A549 (cell line): ENCODE data around the gene GPBP1L1. TPM values are rescaled to one million over a fixed set of nuclear protein-coding genes. Genes with fewer than 3 reads are reported as not detected.

Source experiments
- ATAC-seq, 2 experiments: fragments of 200-7000 bp in 1 of 2; fragments of >200 bp in 1 of 2; cut with Nextera tagmentation in 1 of 2; cut with Tn5 transposase in 1 of 2; 3 replicates each; pipeline versions ENCODE4 v1.8.0 to v1.9.1; 2018 to 2020; ENCODE audit warnings: mild to moderate bottlenecking in 1 of 2, moderate library complexity in 1 of 2
- CTCF ChIA-PET: fragments of 300-600 bp; sonication (Branson Sonifier 250); formaldehyde crosslinking; extraction: SDS; loops from one replicate; lab custom pipeline; 2021; ENCODE audit warnings: antibody characterized with exemption, inconsistent platforms; lab: Yijun Ruan, JAX
- POLR2A ChIA-PET: fragments of 350-600 bp; formaldehyde crosslinking; extraction: SDS; loops from one replicate; lab custom pipeline; 2021; ENCODE audit warnings: antibody characterized with exemption, inconsistent platforms; lab: Yijun Ruan, JAX
- DNase-seq, 2 experiments: peaks; one replicate each; pipeline versions ENCODE4 v3.0.0 to v3.0.0-alpha.2; 2011 to 2016; ENCODE audit warnings: low read depth in 1 of 2, low spot score in 1 of 2
- FAIRE-seq: peaks from 2 replicates; lab custom pipeline; 2011; peaks lifted over from hg19 to GRCh38; lab: Jason Lieb, UNC
- H3K27ac ChIP-seq, 2 experiments: fragments of >200 bp; sonication (Bioruptor Twin); formaldehyde crosslinking; 3 replicates each; pipeline ENCODE4 v1.5.1; 2016 to 2017
- H3K4me1 ChIP-seq: fragments of >200 bp; sonication (Bioruptor Twin); formaldehyde crosslinking; 3 replicates; pipeline ENCODE4 v1.6.1; 2016
- H3K4me2 ChIP-seq: fragments of >200 bp; sonication (Bioruptor Twin); formaldehyde crosslinking; 3 replicates; pipeline ENCODE4 v1.6.1; 2016
- H3K4me3 ChIP-seq: fragments of >200 bp; sonication (Bioruptor Twin); formaldehyde crosslinking; 3 replicates; pipeline ENCODE4 v1.5.1; 2016
- H3K9me3 ChIP-seq: fragments of >200 bp; sonication (Bioruptor Twin); formaldehyde crosslinking; 3 replicates; pipeline ENCODE4 v1.6.1; 2016
- BHLHE40 ChIP-seq: IDR thresholded peaks from 2 replicates; pipeline ENCODE4 v1.6.1; 2012; ENCODE audit warnings: low read depth, low read length, inconsistent platforms
- CBX2 ChIP-seq: fragments of 200-600 bp; sonication (generic); IDR thresholded peaks from 2 replicates; pipeline ENCODE4 v1.6.1; 2016; ENCODE audit warnings: low read depth, mild to moderate bottlenecking, borderline replicate concordance
- CHD2 ChIP-seq: fragments of 150-350 bp; IDR thresholded peaks from 2 replicates; pipeline ENCODE4 v1.6.1; 2014; ENCODE audit warnings: low read length; ENCODE audit not compliant: partially characterized antibody
- EHF ChIP-seq: fragments of 250-450 bp; sonication (Bioruptor Pico); IDR thresholded peaks from 2 replicates; pipeline ENCODE4 v1.5.0; 2020; ENCODE audit warnings: mild to moderate bottlenecking
- EHMT2 ChIP-seq: fragments of 200-600 bp; sonication (generic); IDR thresholded peaks from 2 replicates; pipeline ENCODE4 v1.6.1; 2016; ENCODE audit warnings: antibody characterized with exemption, low read depth, mild to moderate bottlenecking, moderate library complexity
- EP300 ChIP-seq, 2 experiments: fragments of >200 bp; sonication (Bioruptor Twin); formaldehyde crosslinking; IDR thresholded peaks; 2 replicates in 1 of 2; 3 replicates in 1 of 2; pipeline ENCODE4 v1.6.1; 2016 to 2017
- ESRRA ChIP-seq: fragments of 150-350 bp; IDR thresholded peaks from 2 replicates; pipeline ENCODE4 v1.6.1; 2014; ENCODE audit warnings: mild to moderate bottlenecking, low read length, borderline replicate concordance
- HEYL ChIP-seq: fragments of 250-450 bp; sonication (Bioruptor Pico); IDR thresholded peaks from 2 replicates; pipeline ENCODE4 v1.8.0; 2021; ENCODE audit warnings: mild to moderate bottlenecking, moderate library complexity
- HOXB5 ChIP-seq: fragments of 250-450 bp; sonication (Bioruptor Pico); IDR thresholded peaks from 2 replicates; pipeline ENCODE4 v1.5.0; 2020; ENCODE audit warnings: mild to moderate bottlenecking, moderate library complexity
- KDM1A ChIP-seq: fragments of 200-600 bp; sonication (generic); IDR thresholded peaks from 2 replicates; pipeline ENCODE4 v1.6.1; 2016; ENCODE audit warnings: low read depth, mild to moderate bottlenecking
- KDM5A ChIP-seq: fragments of 200-600 bp; sonication (generic); IDR thresholded peaks from 2 replicates; pipeline ENCODE4 v1.6.1; 2016; ENCODE audit warnings: antibody characterized with exemption, mild to moderate bottlenecking
- MAFK ChIP-seq: fragments of 450-650 bp; IDR thresholded peaks from 2 replicates; pipeline ENCODE4 v1.6.1; 2014; ENCODE audit not compliant: partially characterized antibody
- MAZ ChIP-seq: fragments of 150-350 bp; IDR thresholded peaks from 2 replicates; pipeline ENCODE4 v1.6.1; 2014; ENCODE audit warnings: antibody characterized with exemption, low read depth, low read length, borderline replicate concordance
- NPAS2 ChIP-seq: fragments of 250-450 bp; sonication (Bioruptor Pico); IDR thresholded peaks from 2 replicates; pipeline ENCODE4 v1.8.0; 2022; ENCODE audit warnings: mild to moderate bottlenecking, moderate library complexity, borderline replicate concordance
- POLR2A ChIP-seq: IDR thresholded peaks from 2 replicates; pipeline ENCODE4 v1.6.1; 2012; ENCODE audit warnings: mild to moderate bottlenecking, low read length
- POLR2AphosphoS2 ChIP-seq: conservative IDR thresholded peaks from 2 replicates; pipeline ENCODE4 v1.6.1; 2012; ENCODE audit warnings: low read length, improper control_type of control experiment, inconsistent platforms
- RCOR1 ChIP-seq: fragments of 150-350 bp; IDR thresholded peaks from 2 replicates; pipeline ENCODE4 v1.6.1; 2014; ENCODE audit warnings: antibody characterized with exemption, low read length, low read depth
- RFX5 ChIP-seq: fragments of 450-650 bp; IDR thresholded peaks from 2 replicates; pipeline ENCODE4 v1.7.1; 2014; ENCODE audit warnings: antibody characterized with exemption, mild to moderate bottlenecking, moderate library complexity
- SREBF2 ChIP-seq: fragments of 450-650 bp; IDR thresholded peaks from 2 replicates; pipeline ENCODE4 v1.6.1; 2014; ENCODE audit warnings: mild to moderate bottlenecking, moderate library complexity
- ZNF302 ChIP-seq: fragments of 250-450 bp; sonication (Bioruptor Pico); IDR thresholded peaks from 2 replicates; pipeline ENCODE4 v1.9.0; 2021; ENCODE audit warnings: inconsistent platforms, mild to moderate bottlenecking, moderate library complexity
- WGBS: methylation state at CpG from one replicate; pipeline ENCODE4 v1.1.6; 2017; ENCODE audit errors: missing lambda C conversion rate; 5-methylcytosine and 5-hydroxymethylcytosine counted together
- polyA plus RNA-seq, 4 experiments: library from polyadenylated mRNA; depleted of rRNA in 3 of 4; stranded (reverse); fragments of >200 nt; fragmentation: RNase III in 1 of 4; extraction: RNeasy Plus Mini Kit Qiagen cat#74134 plus additional on column Dnase treatment in 1 of 4; gene quantifications; 2 replicates in 3 of 4; 3 replicates in 1 of 4; pipeline ENCODE4 v1.2.3, GENCODE V29; 2011 to 2017
- TF ChIP-seq, protein P1 (sequence below): fragments of >200 bp; sonication (Bioruptor Twin); formaldehyde crosslinking; IDR thresholded peaks from 2 replicates; pipeline ENCODE4 v1.6.1; 2016
- TF ChIP-seq, protein P2 (sequence below): fragments of 150-350 bp; IDR thresholded peaks from 2 replicates; pipeline ENCODE4 v1.6.1; 2014; ENCODE audit warnings: low read depth, mild to moderate bottlenecking, low read length
- TF ChIP-seq, protein P3 (sequence below): fragments of 250-450 bp; sonication (Bioruptor Pico); IDR thresholded peaks from 2 replicates; pipeline ENCODE4 v1.5.0; 2020; ENCODE audit warnings: low read depth, mild to moderate bottlenecking, moderate library complexity
- TF ChIP-seq, protein P4 (sequence below): fragments of 200-600 bp; sonication (generic); IDR thresholded peaks from 2 replicates; pipeline ENCODE4 v1.6.1; 2016; ENCODE audit warnings: antibody characterized with exemption, mild to moderate bottlenecking, moderate library complexity
- TF ChIP-seq, protein P5 (sequence below): fragments of >200 bp; sonication (Bioruptor Twin); formaldehyde crosslinking; IDR thresholded peaks from 3 replicates; pipeline ENCODE4 v1.5.1; 2016

GPBP1L1 gene
- polyA plus RNA-seq, 2 of the 4 experiments (the other 2 are of a cell fraction) = 50.9 to 74.0 TPM

DNA sequence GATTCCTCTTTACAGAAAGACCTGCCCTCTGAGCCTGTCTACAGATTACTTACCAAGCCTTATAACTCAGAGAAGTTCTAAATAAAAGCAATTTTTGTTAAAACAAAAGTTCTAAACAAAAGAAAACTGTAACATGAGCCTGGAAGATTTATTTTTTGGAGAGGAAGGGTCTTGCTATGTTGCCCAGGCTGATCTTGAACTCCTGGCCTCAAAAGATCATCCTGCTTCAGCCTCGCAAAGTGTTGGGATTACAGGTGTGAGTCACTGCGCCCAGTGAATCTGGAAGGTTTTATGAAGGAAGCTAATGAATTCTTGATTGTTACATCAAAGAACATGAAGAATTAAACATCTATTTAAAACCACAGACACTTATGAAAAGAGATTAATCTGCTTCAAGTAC, 27.1 kb downstream of the GPBP1L1 start:
- Histone ChIP-seq H3K4me2 (no peak overlapping the region), H3K4me3 (no peak overlapping the region), H3K4me1 (no peaks in the 10 kb centered on the region), H3K27ac (no peak overlapping the region), H3K9me3 (no peaks in the 10 kb centered on the region)
- no peak for FAIRE-seq
- POLR2A ChIA-PET = no interaction called here
- no peak for DNase-seq
- no peak for TF ChIP-seq POLR2AphosphoS2
- TF ChIP-seq, protein P1, sequence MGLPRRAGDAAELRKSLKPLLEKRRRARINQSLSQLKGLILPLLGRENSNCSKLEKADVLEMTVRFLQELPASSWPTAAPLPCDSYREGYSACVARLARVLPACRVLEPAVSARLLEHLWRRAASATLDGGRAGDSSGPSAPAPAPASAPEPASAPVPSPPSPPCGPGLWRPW = no peak
- TF ChIP-seq, protein P2, sequence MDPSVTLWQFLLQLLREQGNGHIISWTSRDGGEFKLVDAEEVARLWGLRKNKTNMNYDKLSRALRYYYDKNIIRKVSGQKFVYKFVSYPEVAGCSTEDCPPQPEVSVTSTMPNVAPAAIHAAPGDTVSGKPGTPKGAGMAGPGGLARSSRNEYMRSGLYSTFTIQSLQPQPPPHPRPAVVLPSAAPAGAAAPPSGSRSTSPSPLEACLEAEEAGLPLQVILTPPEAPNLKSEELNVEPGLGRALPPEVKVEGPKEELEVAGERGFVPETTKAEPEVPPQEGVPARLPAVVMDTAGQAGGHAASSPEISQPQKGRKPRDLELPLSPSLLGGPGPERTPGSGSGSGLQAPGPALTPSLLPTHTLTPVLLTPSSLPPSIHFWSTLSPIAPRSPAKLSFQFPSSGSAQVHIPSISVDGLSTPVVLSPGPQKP = no peak
- no peak for TF ChIP-seq RFX5
- TF ChIP-seq EHMT2 = no peak
- TF ChIP-seq CBX2 = no peak
- no peak for TF ChIP-seq KDM5A
- TF ChIP-seq, protein P3, sequence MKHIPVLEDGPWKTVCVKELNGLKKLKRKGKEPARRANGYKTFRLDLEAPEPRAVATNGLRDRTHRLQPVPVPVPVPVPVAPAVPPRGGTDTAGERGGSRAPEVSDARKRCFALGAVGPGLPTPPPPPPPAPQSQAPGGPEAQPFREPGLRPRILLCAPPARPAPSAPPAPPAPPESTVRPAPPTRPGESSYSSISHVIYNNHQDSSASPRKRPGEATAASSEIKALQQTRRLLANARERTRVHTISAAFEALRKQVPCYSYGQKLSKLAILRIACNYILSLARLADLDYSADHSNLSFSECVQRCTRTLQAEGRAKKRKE (CRISPR knock-in tag) = no peak
- TF ChIP-seq HOXB5 (CRISPR knock-in tag) = no peak
- no peak for TF ChIP-seq POLR2A
- ATAC-seq = no peak
- 98% methylated on average over 2 of the region's 2 CpGs for WGBS
- CTCF ChIA-PET = interaction anchor here (1.5 kb wide), 1 partner anchor 185 kb away, joined by 4 read pairs; no protein-coding TSS in a partner anchor

DNA sequence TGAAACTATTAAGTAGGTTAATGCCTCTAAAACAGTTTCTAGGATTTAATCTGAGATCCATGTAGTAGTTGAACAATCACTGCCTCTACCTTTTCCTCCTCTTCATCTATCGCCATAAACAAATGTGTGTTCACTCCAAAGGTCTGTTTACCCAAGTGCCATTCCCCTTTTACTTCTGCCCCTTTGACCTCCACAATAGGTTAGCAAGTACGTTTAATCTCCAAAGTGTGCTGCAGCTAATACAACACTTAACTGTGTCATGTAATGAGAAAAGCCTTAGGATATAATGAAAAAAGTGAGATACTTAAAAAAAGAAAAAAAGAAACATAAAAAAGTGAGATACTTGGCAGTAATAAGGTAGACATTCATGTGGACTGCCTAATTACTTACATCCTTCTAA, 28.2 kb downstream of the GPBP1L1 start:
- no peaks in the 10 kb centered on the region for H3K4me1 ChIP-seq
- no peak for ATAC-seq

More for the DNA sequence above, 28.2 kb downstream of the GPBP1L1 start:
- Histone ChIP-seq H3K27ac (no peak overlapping the region), H3K4me2 (no peak overlapping the region), H3K4me3 (no peak overlapping the region), H3K9me3 (no peaks in the 10 kb centered on the region)
- 67% methylated on average over 2 of the region's 2 CpGs for WGBS
- ChIA-PET CTCF (interaction anchor here (0.7 kb wide), 1 partner anchor 70 kb away, joined by 3 read pairs; no protein-coding TSS in a partner anchor), POLR2A (no interaction called here)
- TF ChIP-seq HEYL (CRISPR knock-in tag) (no peak), EHF (CRISPR knock-in tag) (no peak), RFX5 (no peak), ZNF302 (CRISPR knock-in tag) (no peak), CHD2 (no peak), RCOR1 (no peak), MAFK (no peak), KDM5A (no peak), BHLHE40 (no peak), SREBF2 (no peak), MAZ (no peak), NPAS2 (CRISPR knock-in tag) (no peak), KDM1A (no peak), ESRRA (no peak), EP300 (IDR thresholded peaks at IDR 0.05) (no peak)
- TF ChIP-seq, protein P4, sequence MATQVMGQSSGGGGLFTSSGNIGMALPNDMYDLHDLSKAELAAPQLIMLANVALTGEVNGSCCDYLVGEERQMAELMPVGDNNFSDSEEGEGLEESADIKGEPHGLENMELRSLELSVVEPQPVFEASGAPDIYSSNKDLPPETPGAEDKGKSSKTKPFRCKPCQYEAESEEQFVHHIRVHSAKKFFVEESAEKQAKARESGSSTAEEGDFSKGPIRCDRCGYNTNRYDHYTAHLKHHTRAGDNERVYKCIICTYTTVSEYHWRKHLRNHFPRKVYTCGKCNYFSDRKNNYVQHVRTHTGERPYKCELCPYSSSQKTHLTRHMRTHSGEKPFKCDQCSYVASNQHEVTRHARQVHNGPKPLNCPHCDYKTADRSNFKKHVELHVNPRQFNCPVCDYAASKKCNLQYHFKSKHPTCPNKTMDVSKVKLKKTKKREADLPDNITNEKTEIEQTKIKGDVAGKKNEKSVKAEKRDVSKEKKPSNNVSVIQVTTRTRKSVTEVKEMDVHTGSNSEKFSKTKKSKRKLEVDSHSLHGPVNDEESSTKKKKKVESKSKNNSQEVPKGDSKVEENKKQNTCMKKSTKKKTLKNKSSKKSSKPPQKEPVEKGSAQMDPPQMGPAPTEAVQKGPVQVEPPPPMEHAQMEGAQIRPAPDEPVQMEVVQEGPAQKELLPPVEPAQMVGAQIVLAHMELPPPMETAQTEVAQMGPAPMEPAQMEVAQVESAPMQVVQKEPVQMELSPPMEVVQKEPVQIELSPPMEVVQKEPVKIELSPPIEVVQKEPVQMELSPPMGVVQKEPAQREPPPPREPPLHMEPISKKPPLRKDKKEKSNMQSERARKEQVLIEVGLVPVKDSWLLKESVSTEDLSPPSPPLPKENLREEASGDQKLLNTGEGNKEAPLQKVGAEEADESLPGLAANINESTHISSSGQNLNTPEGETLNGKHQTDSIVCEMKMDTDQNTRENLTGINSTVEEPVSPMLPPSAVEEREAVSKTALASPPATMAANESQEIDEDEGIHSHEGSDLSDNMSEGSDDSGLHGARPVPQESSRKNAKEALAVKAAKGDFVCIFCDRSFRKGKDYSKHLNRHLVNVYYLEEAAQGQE = no peak
- TF ChIP-seq, protein P5, sequence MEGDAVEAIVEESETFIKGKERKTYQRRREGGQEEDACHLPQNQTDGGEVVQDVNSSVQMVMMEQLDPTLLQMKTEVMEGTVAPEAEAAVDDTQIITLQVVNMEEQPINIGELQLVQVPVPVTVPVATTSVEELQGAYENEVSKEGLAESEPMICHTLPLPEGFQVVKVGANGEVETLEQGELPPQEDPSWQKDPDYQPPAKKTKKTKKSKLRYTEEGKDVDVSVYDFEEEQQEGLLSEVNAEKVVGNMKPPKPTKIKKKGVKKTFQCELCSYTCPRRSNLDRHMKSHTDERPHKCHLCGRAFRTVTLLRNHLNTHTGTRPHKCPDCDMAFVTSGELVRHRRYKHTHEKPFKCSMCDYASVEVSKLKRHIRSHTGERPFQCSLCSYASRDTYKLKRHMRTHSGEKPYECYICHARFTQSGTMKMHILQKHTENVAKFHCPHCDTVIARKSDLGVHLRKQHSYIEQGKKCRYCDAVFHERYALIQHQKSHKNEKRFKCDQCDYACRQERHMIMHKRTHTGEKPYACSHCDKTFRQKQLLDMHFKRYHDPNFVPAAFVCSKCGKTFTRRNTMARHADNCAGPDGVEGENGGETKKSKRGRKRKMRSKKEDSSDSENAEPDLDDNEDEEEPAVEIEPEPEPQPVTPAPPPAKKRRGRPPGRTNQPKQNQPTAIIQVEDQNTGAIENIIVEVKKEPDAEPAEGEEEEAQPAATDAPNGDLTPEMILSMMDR = no peak
- FAIRE-seq (no peak), DNase-seq (no peak)
